Natural killer cell (primary cell): ENCODE measurements around the gene NNMT. TPM values are rescaled to one million over a fixed set of nuclear protein-coding genes. Genes with fewer than 3 reads are reported as not detected.

Experiments
- ATAC-seq, 3 donors: fragments of 150-1000 bp in 2 of 3; fragments of 200-7000 bp in 1 of 3; cut with Tn5 transposase; 1 replicate in 1 of 3; 2 replicates in 2 of 3; pipeline ENCODE4 v1.10.0; 2021; ENCODE audit warnings: mild to moderate bottlenecking in 2 of 3, moderate library complexity in 2 of 3
- DNase-seq, 2 donors: peaks; one replicate each; pipeline versions ENCODE4 v3.0.0 to v3.0.0-alpha.2; 2013 to 2021; ENCODE audit warnings: mixed read lengths in 1 of 2
- H3K27ac ChIP-seq: one replicate; pipeline ENCODE4 v1.5.1; 2013; ENCODE audit warnings: mild to moderate bottlenecking, low read length
- H3K27me3 ChIP-seq: one replicate; pipeline ENCODE4 v1.6.1; 2013; ENCODE audit warnings: low read length; ENCODE audit not compliant: control insufficient read depth, insufficient read depth
- H3K36me3 ChIP-seq: one replicate; pipeline ENCODE4 v1.6.1; 2013; ENCODE audit warnings: low read length; ENCODE audit not compliant: control insufficient read depth, insufficient read depth
- H3K4me1 ChIP-seq: one replicate; pipeline ENCODE4 v1.6.1; 2013; ENCODE audit warnings: low read length; ENCODE audit not compliant: control insufficient read depth, insufficient read depth
- H3K4me3 ChIP-seq: one replicate; pipeline ENCODE4 v1.5.1; 2013; ENCODE audit warnings: low read length
- H3K9me3 ChIP-seq: one replicate; pipeline ENCODE4 v1.6.1; 2013; ENCODE audit warnings: low read length; ENCODE audit not compliant: control insufficient read depth, insufficient read depth
- H3K27ac Mint-ChIP-seq, 2 donors: one replicate each; pipeline ENCODE4 v1.8.0; 2022; ENCODE audit warnings: mild to moderate bottlenecking in 2 of 2, mixed read lengths in 2 of 2, moderate library complexity in 1 of 2
- H3K27me3 Mint-ChIP-seq, 2 donors: one replicate each; pipeline ENCODE4 v1.8.0; 2022; ENCODE audit warnings: low read depth in 2 of 2, mixed read lengths in 2 of 2
- H3K36me3 Mint-ChIP-seq: one replicate; pipeline ENCODE4 v1.8.0; 2022; ENCODE audit warnings: mixed read lengths
- H3K4me1 Mint-ChIP-seq, 2 donors: one replicate each; pipeline ENCODE4 v1.8.0; 2022; ENCODE audit warnings: mixed read lengths in 2 of 2
- H3K4me3 Mint-ChIP-seq: one replicate; pipeline ENCODE4 v1.8.0; 2022; ENCODE audit warnings: mild to moderate bottlenecking, moderate library complexity, mixed read lengths
- H3K9me3 Mint-ChIP-seq, 2 donors: one replicate each; pipeline ENCODE4 v1.8.0; 2022; ENCODE audit warnings: mixed read lengths in 2 of 2
- CTCF ChIP-seq: fragments of 200-600 bp; IDR thresholded peaks from one replicate; pipeline ENCODE4 v1.8.0; 2022; ENCODE audit warnings: antibody characterized with exemption
- WGBS: methylation state at CpG from one replicate; pipeline ENCODE4 v1.1.7; 2013; ENCODE audit warnings: missing lambda C conversion rate; ENCODE audit not compliant: insufficient coverage; 5-methylcytosine and 5-hydroxymethylcytosine counted together
- intact Hi-C: fragments of 100-400 bp; cut with micrococcal nuclease; formaldehyde crosslinking; loops from one replicate; pipeline ENCODE4 v1.14.2; 2022
- total RNA-seq, 4 donors: library from RNA; stranded (reverse); fragments of 120-200 nt in 1 of 4; gene quantifications; one replicate each; pipeline versions ENCODE4 v1.2.3 to v1.2.4, GENCODE V29; 2013 to 2022

Gene NNMT
- total RNA-seq, 3 donors from 2014 or later (not counting 1 experiment from before 2014, with no cell fraction given), result 1.8 to 2.4 (median 2.0) TPM

GRCh38 chr11:114297806-114298709 lies 1.9 kb downstream of the NNMT start:
- Mint-ChIP-seq H3K27ac (no peak overlapping the region), H3K36me3 (no peaks in the 10 kb centered on the region), H3K9me3 (no peaks in the 10 kb centered on the region), H3K4me3 (no peak overlapping the region), H3K4me1 (no peaks in the 10 kb centered on the region), H3K27me3 (peaks cover 5 to 7% of the 10 kb centered on the region in 2 donors)
- Histone ChIP-seq H3K9me3 (no peaks in the 10 kb centered on the region), H3K36me3 (no peaks in the 10 kb centered on the region), H3K27ac (no peak overlapping the region), H3K27me3 (peaks cover 4% of the 10 kb centered on the region), H3K4me3 (no peak overlapping the region), H3K4me1 (no peaks in the 10 kb centered on the region)
- no peak for TF ChIP-seq CTCF
- intact Hi-C loops, result no loop called here
- no peak for ATAC-seq
- WGBS, result 88% methylated on average over 8 of the region's 8 CpGs
- DNase-seq, result no peak

DNA sequence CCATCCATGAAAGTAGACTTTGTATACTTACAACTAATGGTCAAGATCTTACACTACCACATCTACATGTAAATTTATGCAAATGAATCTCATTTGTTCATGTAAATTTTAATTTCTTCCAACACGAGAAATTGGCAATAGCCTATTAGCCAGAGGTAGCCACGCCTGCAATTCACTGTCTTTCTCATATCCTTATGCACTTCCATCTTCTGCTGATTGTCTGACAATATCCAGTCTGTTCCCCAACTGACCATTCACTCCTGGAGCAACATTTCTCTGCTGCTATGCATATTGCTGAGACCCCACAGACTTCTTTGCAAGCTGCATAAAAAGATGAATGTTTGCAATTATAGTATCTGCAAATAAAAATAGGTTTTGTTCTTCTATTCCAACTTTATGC lies 2.5 kb downstream of the NNMT start:
- no peak for TF ChIP-seq CTCF
- H3K36me3 ChIP-seq, result no peaks in the 10 kb centered on the region
- peaks cover 5 to 7% of the 10 kb centered on the region in 2 donors for H3K27me3 Mint-ChIP-seq
- no peaks in the 10 kb centered on the region for H3K4me1 Mint-ChIP-seq
- no peaks in the 10 kb centered on the region for H3K4me1 ChIP-seq
- no peak overlapping the region for H3K4me3 Mint-ChIP-seq
- no peak overlapping the region for H3K27ac ChIP-seq
- ATAC-seq (no peak), DNase-seq (no peak)
- peaks cover 4% of the 10 kb centered on the region for H3K27me3 ChIP-seq
- H3K36me3 Mint-ChIP-seq, result no peaks in the 10 kb centered on the region
- no peak overlapping the region for H3K27ac Mint-ChIP-seq
- H3K4me3 ChIP-seq, result no peak overlapping the region
- whole genome bisulfite sequencing, result 86% methylated on average over 2 of the region's 2 CpGs
- intact Hi-C loops, result no loop called here
- no peaks in the 10 kb centered on the region for H3K9me3 Mint-ChIP-seq
- H3K9me3 ChIP-seq, result no peaks in the 10 kb centered on the region

DNA sequence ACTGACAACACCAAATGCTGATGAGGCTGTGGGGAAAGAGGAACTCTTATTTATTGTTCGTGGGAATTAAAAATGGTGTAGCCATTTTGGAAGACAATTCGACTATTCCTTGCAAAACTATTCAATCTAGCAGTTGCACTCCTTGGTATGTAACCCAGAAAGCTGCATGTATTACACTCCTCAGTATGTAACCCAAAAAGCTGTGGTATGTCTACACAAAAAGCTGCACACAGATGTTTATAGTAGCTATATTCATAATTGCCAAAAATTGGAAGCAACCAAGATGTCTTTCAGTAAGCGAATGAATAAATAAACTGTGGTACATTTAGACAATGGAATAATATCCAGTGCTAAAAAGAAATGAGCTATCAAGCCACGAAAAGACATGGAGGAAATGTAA lies 4.9 kb downstream of the NNMT start:
- no peak overlapping the region for H3K27ac ChIP-seq
- H3K4me1 ChIP-seq, result no peaks in the 10 kb centered on the region
- no peak overlapping the region for H3K4me3 ChIP-seq
- no peak overlapping the region for H3K27ac Mint-ChIP-seq
- intact Hi-C loops, result no loop called here
- H3K9me3 ChIP-seq, result no peaks in the 10 kb centered on the region
- ATAC-seq, result no peak
- no peaks in the 10 kb centered on the region for H3K36me3 Mint-ChIP-seq
- H3K27me3 Mint-ChIP-seq, result peaks cover 8 to 10% of the 10 kb centered on the region in 2 donors
- H3K4me3 Mint-ChIP-seq, result no peak overlapping the region
- H3K27me3 ChIP-seq, result peaks cover 4% of the 10 kb centered on the region
- TF ChIP-seq CTCF, result no peak
- no peaks in the 10 kb centered on the region for H3K9me3 Mint-ChIP-seq
- H3K4me1 Mint-ChIP-seq, result no peaks in the 10 kb centered on the region
- DNase-seq, result no peak
- WGBS, result 70% methylated on average over 2 of the region's 4 CpGs
- no peaks in the 10 kb centered on the region for H3K36me3 ChIP-seq
